Measurements from ENCODE around the gene TMEM52. TPM values are rescaled to one million over a fixed set of nuclear protein-coding genes. Genes with fewer than 3 reads are reported as not detected.

TMEM52 gene
- total and polyA plus RNA-seq, 9 of the 15 experiments (the other 6 are each of a cell fraction or from before 2014, with no cell fraction given) = 0.37 to 22.5 (median 6.8) TPM

GRCh38 chr1:1907098-1907736, 11.9 kb downstream of the TMEM52 start (continued):
- TF ChIP-seq PRPF4 (IDR thresholded peaks at IDR 0.05; ENCODE audit: insufficient read depth, low read depth, low read length, poor library complexity, severe bottlenecking) = no peak
- TF ChIP-seq RBFOX2 (IDR thresholded peaks at IDR 0.05; ENCODE audit: low read depth, low read length) = peak; percentile 77
- peak; percentile 53; the same call in 1 of the 2 replicates for TF ChIP-seq HDAC8 (tag; IDR thresholded peaks at IDR 0.05)
- 0 out of 2 replicates have a peak, but pooled peaks have one; percentile 27 for TF ChIP-seq ZSCAN32 (CRISPR knock-in tag; IDR thresholded peaks at IDR 0.05)
- TF ChIP-seq RBM14 (IDR thresholded peaks at IDR 0.05; ENCODE audit: borderline replicate concordance, insufficient read depth, low read depth, low read length) = no peak
- TF ChIP-seq FOXP1 (CRISPR knock-in tag; IDR thresholded peaks at IDR 0.05) = 0 out of 2 replicates have a peak, but pooled peaks have one; percentile 42
- TF ChIP-seq ZNF511 (CRISPR knock-in tag; IDR thresholded peaks at IDR 0.05) = peak; percentile 14; the same call in 1 of the 2 replicates
- TF ChIP-seq HBP1 (CRISPR knock-in tag; IDR thresholded peaks at IDR 0.05) = peak; percentile 38; the same call in 1 of the 2 replicates
- TF ChIP-seq ZNF707 (CRISPR knock-in tag; conservative IDR thresholded peaks at IDR 0.05) = peak; percentile 12; the same call in 1 of the 2 replicates
- TF ChIP-seq DPF2 (IDR thresholded peaks at IDR 0.05) = 0 out of 2 replicates have a peak, but pooled peaks have one; percentile 16
- TF ChIP-seq SAFB (IDR thresholded peaks at IDR 0.05; ENCODE audit: borderline replicate concordance, low read depth, low read length) = no peak
- peak; percentile 26; the same call in 1 of the 2 replicates for TF ChIP-seq ARID1B (IDR thresholded peaks at IDR 0.05)
- TF ChIP-seq ETV1 (tag; conservative IDR thresholded peaks at IDR 0.05; ENCODE audit: low read depth) = 0 out of 2 replicates have a peak, but pooled peaks have one; percentile 32
- TF ChIP-seq MAX (CRISPR knock-in tag; IDR thresholded peaks at IDR 0.05) = peak; percentile 32; the same call in 1 of the 2 replicates
- no peak for TF ChIP-seq GATA2 (CRISPR knock-in tag; IDR thresholded peaks at IDR 0.05)
- TF ChIP-seq UBTF (IDR thresholded peaks at IDR 0.05; ENCODE audit: borderline replicate concordance in 1 of 2, low read depth in 2 of 2, low read length in 2 of 2) = no peak
- peak in 1 of 2 experiments; percentile 15; a peak in 1 of 4 replicates for TF ChIP-seq NRF1 (conservative IDR thresholded peaks at IDR 0.05 in 1 of 2, IDR thresholded peaks at IDR 0.05 in 1 of 2)
- TF ChIP-seq HNRNPUL1 (IDR thresholded peaks at IDR 0.05; ENCODE audit: low read length) = no peak
- no peak for TF ChIP-seq ZNF12 (CRISPR knock-in tag; IDR thresholded peaks at IDR 0.05)
- TF ChIP-seq ZNF239 (CRISPR knock-in tag; IDR thresholded peaks at IDR 0.05) = 0 out of 2 replicates have a peak, but pooled peaks have one; percentile 9
- no peak for TF ChIP-seq NR2F6 (CRISPR knock-in tag; IDR thresholded peaks at IDR 0.05)
- TF ChIP-seq FIP1L1 (IDR thresholded peaks at IDR 0.05; ENCODE audit: low read depth, low read length, poor library complexity, severe bottlenecking) = peak; percentile 9

All from K562 (cell line).